Endothelial cell of umbilical vein (primary cell): ENCODE results near the gene IGFBP1.

Source experiments
- CTCF ChIP-seq, 2 donors: IDR thresholded peaks; 1 replicate in 1 of 2; 2 replicates in 1 of 2; pipeline ENCODE4 v1.5.1; 2011; ENCODE audit warnings: low read length in 2 of 2, mild to moderate bottlenecking in 2 of 2, moderate library complexity in 2 of 2, control low read depth in 1 of 2, inconsistent platforms in 1 of 2, low read depth in 1 of 2; ENCODE audit not compliant: insufficient read depth in 1 of 2; ENCODE audit errors: extremely low read depth in 1 of 2
- EZH2 ChIP-seq: IDR thresholded peaks from 2 replicates; pipeline ENCODE4 v1.6.1; 2012; ENCODE audit warnings: borderline replicate concordance, low read depth, mild to moderate bottlenecking, moderate library complexity, low read length, inconsistent platforms; ENCODE audit not compliant: severe bottlenecking
- POLR2A ChIP-seq: IDR thresholded peaks from 2 replicates; pipeline ENCODE4 v1.6.1; 2012; ENCODE audit warnings: low read depth, mild to moderate bottlenecking, control low read depth, low read length
- POLR2AphosphoS5 ChIP-seq: IDR thresholded peaks from 2 replicates; pipeline ENCODE4 v1.6.1; 2012; ENCODE audit warnings: low read depth, mild to moderate bottlenecking, control low read depth, low read length, moderate library complexity; ENCODE audit not compliant: insufficient read depth

- TF ChIP-seq CTCF (IDR thresholded peaks at IDR 0.05; ENCODE audit: extremely low read depth in 1 of 2, insufficient read depth in 1 of 2, low read depth in 1 of 2, low read length in 2 of 2) (no peak), POLR2A (no peak), EZH2 (no peak), POLR2AphosphoS5 (no peak)
Observed at GRCh38 chr7:45890125-45890901, 2.0 kb downstream of the IGFBP1 start.
